Activated CD4-positive, CD25-positive, alpha-beta regulatory T cell treated with anti-CD3 and anti-CD28 coated beads, Interleukin-2, amount 50 U/mL, for 16 hours (primary cell): ENCODE measurements around the gene TOGARAM1.

ENCODE experiments used
- DNase-seq: peaks from one replicate; pipeline ENCODE4 v3.0.0-alpha.2; 2020; ENCODE audit warnings: low read depth, low spot score

The TOGARAM1 gene

DNA sequence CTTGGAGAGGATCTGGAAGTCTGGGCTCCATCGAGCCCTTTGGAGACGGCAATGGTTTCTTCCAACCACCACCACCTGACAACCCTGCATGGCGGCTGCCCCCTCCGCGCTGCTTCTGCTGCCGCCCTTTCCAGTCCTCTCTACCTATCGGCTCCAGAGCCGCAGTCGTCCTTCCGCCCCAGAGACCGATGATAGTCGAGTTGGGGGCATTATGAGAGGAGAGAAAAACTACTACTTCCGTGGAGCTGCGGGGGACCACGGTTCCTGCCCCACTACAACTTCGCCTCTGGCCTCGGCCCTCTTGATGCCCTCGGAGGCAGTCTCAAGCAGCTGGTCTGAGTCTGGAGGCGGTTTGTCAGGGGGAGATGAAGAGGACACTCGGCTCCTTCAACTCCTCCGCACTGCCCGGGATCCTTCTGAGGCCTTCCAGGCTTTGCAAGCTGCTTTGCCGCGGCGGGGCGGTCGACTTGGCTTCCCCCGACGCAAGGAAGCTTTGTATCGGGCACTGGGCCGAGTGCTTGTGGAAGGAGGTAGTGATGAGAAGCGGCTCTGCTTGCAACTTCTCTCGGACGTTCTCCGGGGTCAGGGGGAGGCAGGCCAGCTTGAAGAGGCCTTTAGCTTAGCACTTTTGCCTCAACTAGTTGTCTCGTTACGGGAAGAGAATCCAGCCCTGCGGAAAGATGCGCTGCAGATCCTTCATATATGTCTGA lies 499 bp downstream of the TOGARAM1 start:
- no peak for DNase-seq

DNA sequence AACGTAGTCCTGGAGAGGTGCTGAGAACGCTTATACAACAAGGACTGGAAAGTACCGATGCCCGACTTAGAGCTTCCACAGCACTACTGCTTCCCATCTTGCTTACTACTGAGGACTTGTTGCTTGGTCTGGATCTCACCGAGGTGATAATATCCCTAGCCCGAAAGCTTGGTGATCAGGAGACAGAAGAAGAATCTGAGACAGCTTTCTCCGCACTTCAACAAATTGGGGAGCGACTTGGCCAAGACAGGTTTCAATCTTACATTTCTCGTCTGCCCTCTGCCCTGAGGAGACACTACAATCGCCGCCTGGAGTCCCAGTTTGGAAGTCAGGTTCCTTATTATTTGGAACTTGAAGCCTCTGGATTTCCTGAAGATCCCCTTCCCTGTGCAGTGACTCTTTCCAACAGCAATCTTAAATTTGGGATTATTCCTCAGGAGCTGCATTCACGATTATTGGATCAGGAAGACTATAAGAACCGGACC lies 1.1 kb downstream of the TOGARAM1 start:
- no peak for DNase-seq

DNA sequence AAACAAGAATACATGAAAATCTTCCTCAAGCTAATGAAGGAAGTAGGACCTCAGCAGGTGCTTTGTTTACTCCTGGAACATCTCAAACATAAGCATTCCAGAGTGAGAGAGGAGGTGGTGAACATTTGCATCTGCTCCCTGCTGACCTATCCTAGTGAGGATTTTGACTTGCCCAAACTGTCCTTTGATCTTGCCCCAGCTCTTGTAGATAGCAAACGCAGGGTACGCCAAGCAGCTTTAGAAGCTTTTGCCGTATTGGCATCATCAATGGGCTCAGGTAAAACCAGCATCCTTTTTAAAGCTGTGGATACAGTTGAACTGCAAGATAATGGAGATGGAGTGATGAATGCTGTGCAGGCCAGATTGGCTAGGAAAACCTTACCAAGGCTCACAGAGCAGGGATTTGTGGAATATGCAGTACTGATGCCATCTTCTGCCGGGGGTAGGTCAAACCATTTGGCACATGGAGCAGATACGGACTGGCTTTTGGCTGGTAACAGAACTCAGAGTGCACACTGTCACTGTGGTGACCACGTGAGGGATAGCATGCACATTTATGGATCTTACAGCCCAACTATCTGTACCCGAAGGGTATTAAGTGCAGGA lies 1.9 kb downstream of the TOGARAM1 start:
- DNase-seq: no peak

- no peak for DNase-seq
These were observed 4.8 kb downstream of the TOGARAM1 start for GRCh38 chr14:44966601-44967336.

- no peak for DNase-seq
These were observed 6.7 kb downstream of the TOGARAM1 start for GRCh38 chr14:44968714-44969113.

- DNase-seq: no peak
These were observed 8.9 kb downstream of the TOGARAM1 start for GRCh38 chr14:44970907-44971306.

DNA sequence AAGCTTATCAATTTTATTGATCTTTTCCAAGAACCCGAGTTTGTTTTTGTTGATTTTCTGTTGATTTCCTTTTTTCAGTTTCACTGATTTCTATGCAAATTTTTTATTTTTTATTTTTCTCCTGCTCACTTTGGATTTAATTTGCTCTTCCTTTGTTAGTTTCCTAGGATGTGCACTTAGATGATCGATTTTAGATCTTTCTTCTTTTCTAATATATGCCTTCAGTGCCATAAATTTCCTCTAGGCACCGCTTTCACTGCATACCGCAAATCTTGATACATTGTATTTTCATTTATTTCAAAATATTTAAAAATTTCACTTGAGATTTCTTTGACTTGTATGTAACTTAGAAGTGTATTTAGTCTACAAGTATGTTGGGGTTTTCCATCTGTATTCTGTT lies 9.5 kb downstream of the TOGARAM1 start:
- DNase-seq: no peak

GRCh38 chr14:44979273-44979672 lies 17.3 kb downstream of the TOGARAM1 start:
- DNase-seq: no peak

DNA sequence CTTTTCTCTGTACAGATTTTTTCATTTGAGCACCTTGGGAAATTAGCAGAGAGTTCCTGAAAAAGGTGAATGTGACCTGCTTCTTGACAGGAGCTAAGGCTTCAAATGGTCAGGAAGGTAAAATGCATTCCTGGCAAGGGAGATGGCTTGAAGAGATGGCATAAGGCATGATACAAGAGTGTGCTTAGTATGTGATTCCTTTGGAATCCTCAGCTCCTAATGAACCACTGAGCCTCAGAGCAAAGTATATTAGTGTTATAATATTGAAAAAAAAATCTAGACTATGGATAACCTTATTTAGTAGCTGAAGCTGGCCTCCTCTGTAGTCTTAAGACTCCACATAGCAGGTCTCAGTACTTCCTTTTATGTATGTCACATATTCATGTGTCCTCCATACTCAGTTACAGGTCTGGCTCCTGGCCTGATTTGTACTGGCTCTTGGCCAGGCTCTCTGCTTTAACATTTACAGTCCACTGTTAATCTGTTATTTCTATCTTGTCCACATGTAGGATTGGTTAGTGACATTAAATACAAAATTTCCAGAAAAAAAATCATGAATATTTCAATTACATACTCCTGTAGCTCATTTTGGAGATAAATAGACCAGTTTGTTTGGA lies 17.9 kb downstream of the TOGARAM1 start:
- DNase-seq: no peak

GRCh38 chr14:44981198-44981597 lies 19.2 kb downstream of the TOGARAM1 start:
- DNase-seq: no peak

DNA sequence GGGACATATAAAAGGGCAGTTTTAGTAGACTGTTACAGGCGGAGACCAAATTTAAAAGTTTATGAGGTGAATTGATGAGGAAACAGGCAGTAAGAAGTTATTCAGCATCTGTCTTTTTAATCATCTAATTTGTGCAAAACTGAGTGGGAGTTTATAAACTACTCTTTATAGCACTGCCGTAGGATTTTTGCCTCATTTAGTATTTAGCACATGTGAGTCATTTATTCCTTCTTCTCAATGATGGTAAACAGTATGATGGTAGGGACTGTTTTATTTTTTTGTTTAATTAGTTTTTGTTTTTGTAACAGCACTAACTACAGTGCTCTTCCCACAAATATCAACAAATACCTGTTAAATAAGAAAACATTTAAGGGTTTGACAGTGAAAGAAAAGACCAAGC lies 20.6 kb downstream of the TOGARAM1 start:
- no peak for DNase-seq

DNA sequence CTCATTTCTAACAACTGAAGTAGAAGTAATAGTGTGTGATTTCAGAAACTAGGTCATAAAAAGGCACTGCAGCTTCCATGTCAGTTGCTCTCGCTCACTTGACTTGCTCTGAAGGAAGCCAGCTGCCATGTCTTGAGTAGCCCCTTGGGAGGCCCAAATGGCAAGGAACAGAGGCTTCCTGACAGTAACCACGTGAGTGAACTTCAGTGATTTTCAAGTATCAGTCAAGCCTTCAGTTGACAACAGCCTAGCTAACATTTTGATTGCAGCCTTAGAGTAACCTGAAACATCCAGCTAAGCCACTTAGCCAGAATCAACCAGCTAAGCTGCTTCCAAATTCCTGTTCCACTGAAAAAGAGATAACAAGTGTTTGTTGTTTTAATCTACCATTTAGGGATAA lies 26.7 kb downstream of the TOGARAM1 start:
- no peak for DNase-seq

DNA sequence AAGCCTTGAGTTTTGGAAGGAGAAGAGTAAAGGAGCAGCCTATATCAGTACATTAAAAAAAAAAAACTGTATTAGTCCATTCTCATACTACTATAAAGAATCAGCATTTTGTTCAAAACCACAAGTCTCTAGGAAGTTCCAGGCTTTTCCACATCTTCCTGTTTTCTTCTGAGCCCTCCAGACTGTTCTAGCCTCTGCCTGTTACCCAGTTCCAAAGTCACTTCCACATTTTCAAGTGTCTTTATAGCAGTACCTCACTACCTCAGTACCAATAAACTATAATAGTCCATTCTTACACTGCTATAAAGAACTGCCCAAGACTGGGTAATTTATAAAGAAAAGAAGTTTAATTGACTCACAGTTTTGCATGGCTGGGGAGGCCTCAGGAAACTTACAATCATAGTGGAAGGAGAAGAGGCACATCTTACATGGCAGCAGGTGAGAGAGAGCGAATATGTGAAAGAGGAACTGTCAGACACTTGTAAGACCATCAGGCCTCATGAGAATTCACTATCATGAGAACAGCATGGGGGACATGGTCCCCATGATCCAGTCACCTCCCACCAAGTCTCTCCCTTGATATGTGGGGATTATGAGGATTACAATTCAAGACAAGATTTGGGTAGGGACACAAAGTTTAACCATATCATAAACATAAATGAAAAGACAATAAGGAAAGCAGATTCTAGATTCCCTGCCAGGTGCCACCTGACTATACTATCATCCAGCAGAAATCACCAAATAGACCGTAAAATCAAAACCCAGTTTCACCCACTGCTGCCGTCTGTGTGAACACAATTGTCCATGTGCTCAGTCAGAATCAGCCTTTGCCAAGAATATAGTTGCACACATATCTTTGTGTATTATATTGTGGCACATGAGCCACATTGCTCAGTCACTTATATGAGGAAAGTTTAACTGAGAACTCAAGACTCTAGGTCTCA lies 27.8 kb downstream of the TOGARAM1 start:
- no peak for DNase-seq

- no peak for DNase-seq
These were observed 28.5 kb downstream of the TOGARAM1 start for GRCh38 chr14:44990533-44990932.

DNA sequence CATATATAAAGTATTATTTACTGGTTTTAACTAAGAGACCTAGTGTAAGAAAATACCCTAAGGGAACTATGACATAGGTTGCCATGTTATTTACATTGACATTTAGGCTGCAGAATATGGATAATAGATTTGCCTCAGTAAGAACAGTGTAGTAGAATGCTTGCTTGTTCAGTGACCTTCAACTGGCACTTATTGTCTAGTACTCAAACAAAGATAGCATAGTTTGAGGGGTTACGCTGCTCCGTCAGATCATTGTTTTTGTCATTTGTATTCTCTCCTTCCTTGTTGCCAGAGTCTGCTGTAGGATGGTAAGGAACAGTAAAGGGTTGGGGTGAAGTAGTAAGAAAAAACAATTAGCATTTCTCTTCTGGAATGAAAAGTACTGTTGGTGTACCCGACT lies 33.2 kb downstream of the TOGARAM1 start:
- no peak for DNase-seq

DNA sequence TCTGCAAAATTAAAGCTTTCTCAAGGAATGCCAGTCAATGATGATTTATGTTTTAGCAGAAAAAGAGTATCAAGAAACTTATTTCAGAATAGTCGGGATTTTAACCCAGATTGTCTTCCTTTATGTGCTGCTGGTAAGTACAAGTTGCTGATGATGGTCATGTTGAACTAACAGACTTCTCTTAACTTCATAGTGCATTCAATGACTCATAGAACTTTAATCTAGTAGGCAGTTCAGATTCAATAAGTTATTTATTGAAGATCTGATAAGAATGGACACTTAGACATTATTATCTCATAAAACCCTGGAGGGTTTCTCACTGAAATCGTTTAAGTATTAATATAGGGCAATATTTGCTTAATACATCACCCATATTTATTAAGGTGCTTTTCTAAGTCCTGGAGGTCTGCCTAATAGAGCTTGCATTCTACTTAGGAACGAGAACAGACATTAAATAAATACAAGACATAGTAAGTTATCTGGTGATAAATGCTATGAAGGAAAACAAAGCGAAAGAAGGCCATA lies 33.8 kb downstream of the TOGARAM1 start:
- DNase-seq: no peak

DNA sequence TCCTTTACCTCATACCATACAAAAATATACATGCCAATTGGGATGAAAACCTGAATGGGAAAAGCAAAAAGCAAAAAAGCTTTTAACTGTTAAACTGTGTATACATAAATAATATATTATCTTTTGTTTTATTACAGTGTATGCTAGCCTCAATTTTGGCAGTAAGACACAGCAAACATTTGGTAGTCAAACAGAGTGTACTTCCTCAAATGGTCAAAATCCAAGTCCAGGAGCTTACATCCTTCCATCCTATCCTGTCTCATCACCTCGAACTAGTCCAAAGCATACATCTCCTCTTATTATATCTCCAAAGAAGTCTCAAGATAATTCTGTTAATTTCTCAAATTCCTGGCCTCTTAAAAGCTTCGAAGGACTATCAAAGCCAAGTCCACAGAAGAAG lies 41.9 kb downstream of the TOGARAM1 start:
- DNase-seq: no peak

DNA sequence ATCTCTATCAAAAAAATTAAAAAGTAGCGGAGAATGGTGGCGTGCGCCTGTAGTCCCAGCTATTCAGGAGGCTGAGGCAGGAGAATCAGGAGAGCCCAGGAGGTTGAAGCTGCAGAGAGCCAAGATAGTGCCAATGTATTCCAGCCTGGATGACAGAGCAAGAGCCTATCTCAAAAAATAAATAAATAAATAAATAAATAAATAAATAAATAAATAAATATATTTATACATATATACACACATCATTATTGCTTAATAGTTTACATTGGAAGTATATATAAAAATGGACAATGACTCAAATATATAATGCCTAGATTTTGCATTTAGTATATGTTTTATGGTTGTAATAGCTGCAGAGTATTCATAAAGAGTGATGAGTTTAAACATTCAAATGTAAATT lies 53.1 kb downstream of the TOGARAM1 start:
- DNase-seq: no peak

GRCh38 chr14:45028107-45028626 lies 66.2 kb downstream of the TOGARAM1 start:
- DNase-seq: no peak

DNA sequence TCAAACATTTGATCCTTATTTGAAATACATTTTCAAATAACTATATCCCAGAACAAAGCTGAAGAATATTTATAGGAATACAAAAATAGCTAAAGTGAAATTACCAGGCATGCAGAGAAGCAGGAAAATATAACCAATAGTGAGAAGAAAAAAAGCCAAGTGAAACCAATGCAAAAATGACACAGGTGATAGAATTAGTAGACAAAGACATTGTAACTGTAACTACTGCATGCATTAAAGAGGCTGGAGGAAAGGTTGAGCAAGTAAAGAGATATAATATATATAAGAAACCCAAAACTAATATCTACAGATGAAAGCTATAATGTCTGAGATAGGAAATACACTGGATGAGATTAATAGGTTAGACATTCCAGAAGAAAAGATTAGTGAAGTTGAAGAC lies 72.7 kb downstream of the TOGARAM1 start:
- DNase-seq: no peak

GRCh38 chr14:45038256-45038655 lies 76.3 kb downstream of the TOGARAM1 start:
- DNase-seq: no peak
